IPS DF 6.9 (cell line): ENCODE data around the gene FBXL13.
"Not testable (repeated sequence)": the region's sequence is repeated elsewhere in the genome, so short reads cannot be mapped to it uniquely, and the experiment has no call there.

ENCODE experiments used
- DNase-seq: peaks from one replicate; pipeline ENCODE4 v3.0.0-alpha.2; 2013; ENCODE audit warnings: low read depth, low spot score
- H3K27ac ChIP-seq: one replicate; pipeline ENCODE4 v1.5.1; 2013; ENCODE audit warnings: low read length, control low read depth
- H3K27me3 ChIP-seq: 2 replicates; pipeline ENCODE4 v1.6.1; 2013; ENCODE audit warnings: mild to moderate bottlenecking, low read length; ENCODE audit not compliant: control insufficient read depth, insufficient read depth
- H3K36me3 ChIP-seq: 2 replicates; pipeline ENCODE4 v1.6.1; 2013; ENCODE audit warnings: low read length; ENCODE audit not compliant: control insufficient read depth, insufficient read depth
- H3K4me1 ChIP-seq: 2 replicates; pipeline ENCODE4 v1.6.1; 2013; ENCODE audit warnings: low read length; ENCODE audit not compliant: control insufficient read depth, insufficient read depth
- H3K4me3 ChIP-seq: 2 replicates; pipeline ENCODE4 v1.5.1; 2013; ENCODE audit warnings: mild to moderate bottlenecking, low read length
- H3K9me3 ChIP-seq: 2 replicates; pipeline ENCODE4 v1.6.1; 2013; ENCODE audit warnings: low read length, inconsistent platforms; ENCODE audit not compliant: control insufficient read depth, insufficient read depth
- WGBS: extraction: QIAGEN DNeasy Blood & Tissue Kit; methylation state at CpG from one replicate; pipeline ENCODE4 v1.1.7; 2013; ENCODE audit warnings: mixed read lengths, missing lambda C conversion rate; ENCODE audit not compliant: insufficient read length, insufficient coverage; 5-methylcytosine and 5-hydroxymethylcytosine counted together

Gene FBXL13

GRCh38 chr7:102973096-102973802, 101.3 kb downstream of the FBXL13 start:
- H3K27me3 ChIP-seq: no peaks in the 10 kb centered on the region
- H3K27ac ChIP-seq: no peak overlapping the region
- WGBS: no CpG with 5 or more reads among the region's 23 CpGs
- no peaks in the 10 kb centered on the region; the same call in 1 of the 2 replicates for H3K4me1 ChIP-seq
- H3K9me3 ChIP-seq: no peaks in the 10 kb centered on the region
- no peak for DNase-seq
- H3K4me3 ChIP-seq: no peak overlapping the region
- H3K36me3 ChIP-seq: no peaks in the 10 kb centered on the region

- H3K9me3 ChIP-seq: no peaks in the 10 kb centered on the region
- H3K27me3 ChIP-seq: no peaks in the 10 kb centered on the region
- H3K36me3 ChIP-seq: no peaks in the 10 kb centered on the region
- no peak overlapping the region for H3K27ac ChIP-seq
- no peaks in the 10 kb centered on the region for H3K4me1 ChIP-seq
- H3K4me3 ChIP-seq: no peak overlapping the region
- no peak for DNase-seq
These were observed 106.8 kb downstream of the FBXL13 start for GRCh38 chr7:102967798-102968197.

DNA sequence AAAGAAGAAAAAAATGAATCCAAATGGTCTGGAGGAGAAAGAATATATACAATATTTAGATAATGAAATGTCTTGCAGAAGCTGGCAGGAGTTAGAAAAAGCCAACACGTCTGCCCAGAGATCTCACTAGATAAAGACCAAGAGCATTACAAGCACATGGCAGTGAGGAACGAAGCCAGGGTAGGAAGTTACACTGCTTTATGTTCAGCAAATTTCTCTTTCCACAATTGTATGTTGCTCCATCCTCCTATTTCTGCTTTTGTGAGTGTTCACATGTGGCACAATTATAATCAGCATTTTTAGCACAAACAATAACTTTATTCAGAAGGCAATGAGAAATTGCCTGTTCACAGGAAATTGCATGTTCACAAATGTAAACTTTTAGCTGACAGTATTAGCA, 108.1 kb downstream of the FBXL13 start:
- Histone ChIP-seq H3K4me3 (no peak overlapping the region), H3K36me3 (no peaks in the 10 kb centered on the region), H3K4me1 (no peaks in the 10 kb centered on the region), H3K27me3 (no peaks in the 10 kb centered on the region), H3K9me3 (no peaks in the 10 kb centered on the region), H3K27ac (no peak overlapping the region)
- no CpG with 5 or more reads among the region's 2 CpGs for WGBS
- DNase-seq: no peak

GRCh38 chr7:102961993-102962392, 112.6 kb downstream of the FBXL13 start:
- H3K4me3 ChIP-seq, H3K4me1 ChIP-seq, H3K9me3 ChIP-seq, H3K27me3 ChIP-seq, H3K27ac ChIP-seq, DNase-seq, H3K36me3 ChIP-seq: not testable (repeated sequence)
- no CpG with 5 or more reads among the region's 2 CpGs for WGBS

DNA sequence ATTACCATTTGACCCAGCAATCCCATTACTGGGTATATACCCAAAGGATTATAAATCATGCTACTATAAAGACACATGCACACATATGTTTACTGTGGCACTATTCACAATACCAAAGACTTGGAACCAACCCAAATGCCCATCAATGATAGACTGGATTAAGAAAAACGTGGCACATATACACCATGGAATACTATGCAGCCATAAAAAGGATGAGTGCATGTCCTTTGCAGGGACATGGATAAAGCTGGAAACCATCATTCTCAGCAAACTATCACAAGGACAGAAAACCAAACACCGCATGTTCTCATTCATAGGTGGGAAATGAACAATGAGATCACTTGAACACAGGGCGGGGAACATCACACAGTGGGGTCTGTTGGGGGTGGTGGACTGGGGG, 116.6 kb downstream of the FBXL13 start:
- H3K4me1 ChIP-seq, H3K27me3 ChIP-seq, H3K36me3 ChIP-seq, H3K4me3 ChIP-seq, DNase-seq, H3K9me3 ChIP-seq, H3K27ac ChIP-seq: not testable (repeated sequence)
- no CpG with 5 or more reads among the region's 3 CpGs for WGBS

DNA sequence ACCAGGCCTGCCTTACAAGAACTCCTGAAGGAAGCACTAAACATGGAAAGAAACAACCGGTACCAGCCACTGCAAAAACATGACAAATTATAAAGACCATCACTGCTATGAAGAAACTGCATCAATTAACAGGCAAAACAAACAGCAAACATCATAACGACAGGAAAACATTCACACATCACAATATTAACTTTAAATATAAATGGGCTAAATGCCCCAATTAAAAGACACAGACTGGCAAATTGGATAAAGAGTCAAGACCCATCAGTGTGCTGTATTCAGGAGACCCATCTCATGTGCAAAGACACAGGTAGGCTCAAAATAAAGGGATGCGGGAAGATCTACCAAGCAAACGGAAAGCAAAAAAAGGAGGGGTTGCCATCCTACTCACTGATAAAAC, 120.2 kb downstream of the FBXL13 start:
- H3K4me3 ChIP-seq, H3K27me3 ChIP-seq, H3K27ac ChIP-seq, DNase-seq, H3K36me3 ChIP-seq, H3K9me3 ChIP-seq, H3K4me1 ChIP-seq: not testable (repeated sequence)
- WGBS: 100% methylated on average over 1 of the region's 4 CpGs

GRCh38 chr7:102953406-102953805, 121.2 kb downstream of the FBXL13 start:
- H3K36me3 ChIP-seq: no peaks in the 10 kb centered on the region
- H3K9me3 ChIP-seq: no peaks in the 10 kb centered on the region
- H3K27me3 ChIP-seq: no peaks in the 10 kb centered on the region
- no peak overlapping the region for H3K4me3 ChIP-seq
- H3K4me1 ChIP-seq: no peaks in the 10 kb centered on the region
- no peak overlapping the region for H3K27ac ChIP-seq
- no peak for DNase-seq

GRCh38 chr7:102951839-102952238, 122.8 kb downstream of the FBXL13 start:
- DNase-seq: no peak
- H3K4me3 ChIP-seq: no peak overlapping the region
- H3K27ac ChIP-seq: no peak overlapping the region
- H3K9me3 ChIP-seq: no peaks in the 10 kb centered on the region
- H3K36me3 ChIP-seq: no peaks in the 10 kb centered on the region
- no peaks in the 10 kb centered on the region for H3K27me3 ChIP-seq
- H3K4me1 ChIP-seq: no peaks in the 10 kb centered on the region
- WGBS: no CpG with 5 or more reads among the region's 3 CpGs

- H3K4me3 ChIP-seq: no peak overlapping the region
- no CpG with 5 or more reads among the region's 4 CpGs for WGBS
- no peak overlapping the region for H3K27ac ChIP-seq
- H3K36me3 ChIP-seq: no peaks in the 10 kb centered on the region
- no peak for DNase-seq
- no peaks in the 10 kb centered on the region for H3K9me3 ChIP-seq
- no peaks in the 10 kb centered on the region for H3K27me3 ChIP-seq
- H3K4me1 ChIP-seq: peaks cover 6% of the 10 kb centered on the region; the same call in 1 of the 2 replicates
These were observed 130.4 kb downstream of the FBXL13 start for GRCh38 chr7:102944241-102944640.

DNA sequence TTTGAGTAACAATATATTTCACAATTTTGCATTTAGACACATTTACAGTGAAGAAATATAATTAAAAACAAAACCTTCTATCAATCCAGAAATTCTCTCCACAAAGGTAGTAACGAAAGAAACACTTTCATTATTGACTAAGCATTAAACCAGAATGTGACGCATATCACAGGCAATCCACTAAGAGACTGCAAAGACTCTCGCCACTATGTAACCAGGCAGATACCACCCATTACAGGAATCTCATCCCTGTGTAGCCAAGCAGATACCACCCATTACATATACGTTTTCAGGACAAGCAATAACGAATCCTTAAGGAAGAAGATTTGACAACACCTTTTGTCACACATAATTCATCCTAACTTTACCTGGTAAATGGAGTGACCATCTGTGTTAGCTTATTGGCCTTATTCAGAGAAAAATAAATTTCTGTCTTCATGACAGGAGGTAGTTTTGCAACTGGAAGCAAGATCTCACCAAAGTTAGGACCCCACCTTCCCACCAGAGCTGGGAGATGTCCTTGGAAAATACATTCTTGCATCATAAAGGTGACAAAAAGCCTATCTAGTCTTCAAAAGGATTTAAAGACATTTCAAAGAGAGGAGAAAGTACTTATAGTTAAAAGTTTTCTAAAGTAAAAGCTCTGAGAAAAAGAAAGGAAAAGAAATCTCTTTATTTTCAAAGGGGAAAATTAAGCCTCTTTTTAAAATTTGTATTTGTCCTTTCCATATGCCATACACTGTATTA, 131.0 kb downstream of the FBXL13 start:
- Histone ChIP-seq H3K36me3 (no peaks in the 10 kb centered on the region), H3K27me3 (no peaks in the 10 kb centered on the region), H3K9me3 (no peaks in the 10 kb centered on the region), H3K4me1 (peaks cover 6% of the 10 kb centered on the region; the same call in 1 of the 2 replicates), H3K27ac (no peak overlapping the region), H3K4me3 (no peak overlapping the region)
- no CpG with 5 or more reads among the region's 5 CpGs for WGBS
- no peak for DNase-seq

- no peak overlapping the region for H3K27ac ChIP-seq
- H3K36me3 ChIP-seq: no peaks in the 10 kb centered on the region
- no CpG with 5 or more reads among the region's 1 CpG for whole genome bisulfite sequencing
- no peak for DNase-seq
- H3K9me3 ChIP-seq: no peaks in the 10 kb centered on the region
- H3K4me3 ChIP-seq: no peak overlapping the region
- H3K27me3 ChIP-seq: no peaks in the 10 kb centered on the region
- H3K4me1 ChIP-seq: peaks cover 6% of the 10 kb centered on the region; the same call in 1 of the 2 replicates
These were observed 131.7 kb downstream of the FBXL13 start for GRCh38 chr7:102942868-102943267.
